ENCODE measurements around the gene FCHSD2. TPM values are rescaled to one million over a fixed set of nuclear protein-coding genes. Genes with fewer than 3 reads are reported as not detected.

The FCHSD2 gene
- total and polyA plus RNA-seq, 2 of the 13 experiments (the other 11 are each of a cell fraction or from before 2014, with no cell fraction given) = 20.5 to 24.8 TPM

- TF ChIP-seq HNRNPLL (IDR thresholded peaks at IDR 0.05; ENCODE audit: low read depth, low read length, poor library complexity, severe bottlenecking) = peak; percentile 91
- peak; percentile 59; the same call in 1 of the 2 replicates for TF ChIP-seq ZNF776 (CRISPR knock-in tag; IDR thresholded peaks at IDR 0.05)
- TF ChIP-seq DRAP1 (CRISPR knock-in tag; IDR thresholded peaks at IDR 0.05) = no peak; the same call in 1 of the 2 replicates
- TF ChIP-seq REL (CRISPR knock-in tag; conservative IDR thresholded peaks at IDR 0.05) = 0 out of 2 replicates have a peak, but pooled peaks have one; percentile 2
- TF ChIP-seq CHD2 (IDR thresholded peaks at IDR 0.05; ENCODE audit: low read depth, low read length) = peak; percentile 29; the same call in 1 of the 2 replicates
- 0 out of 2 replicates have a peak, but pooled peaks have one; percentile 63 for TF ChIP-seq ZNF136 (CRISPR knock-in tag; IDR thresholded peaks at IDR 0.05; ENCODE audit: low read depth)
- no peak for TF ChIP-seq CAMTA2 (CRISPR knock-in tag; IDR thresholded peaks at IDR 0.05; ENCODE audit: borderline replicate concordance)
- no peak; the same call in 1 of the 2 replicates for TF ChIP-seq MIER3 (CRISPR knock-in tag; IDR thresholded peaks at IDR 0.05; ENCODE audit: borderline replicate concordance)
- TF ChIP-seq NONO (IDR thresholded peaks at IDR 0.05) = no peak
- TF ChIP-seq NONO (CRISPR knock-in tag; conservative IDR thresholded peaks at IDR 0.05) = peak; percentile 73
- 0 out of 2 replicates have a peak, but pooled peaks have one; percentile 23 for TF ChIP-seq RERE (CRISPR knock-in tag; IDR thresholded peaks at IDR 0.05; ENCODE audit: low read depth)
- 0 out of 2 replicates have a peak, but pooled peaks have one; percentile 4 for TF ChIP-seq NR2F2 (IDR thresholded peaks at IDR 0.05; ENCODE audit: borderline replicate concordance, low read depth)
- TF ChIP-seq ZFP36L2 (CRISPR knock-in tag; IDR thresholded peaks at IDR 0.05) = no peak
- TF ChIP-seq AKAP8 (CRISPR knock-in tag; IDR thresholded peaks at IDR 0.05) = peak; percentile 81; the same call in 1 of the 2 replicates
- TF ChIP-seq MAX (IDR thresholded peaks at IDR 0.05) = peak; percentile 13
- TF ChIP-seq TBX3 (IDR thresholded peaks at IDR 0.05; ENCODE audit: borderline replicate concordance) = no peak
- no peak for TF ChIP-seq GABPA (IDR thresholded peaks at IDR 0.05; ENCODE audit: low read depth, low read length)
- TF ChIP-seq GABPA (CRISPR knock-in tag; IDR thresholded peaks at IDR 0.05; ENCODE audit: low read depth) = no peak
- TF ChIP-seq PLSCR1 (CRISPR knock-in tag; IDR thresholded peaks at IDR 0.05; ENCODE audit: borderline replicate concordance) = no peak
- no peak for TF ChIP-seq ZNF432 (CRISPR knock-in tag; IDR thresholded peaks at IDR 0.05; ENCODE audit: borderline replicate concordance)
- TF ChIP-seq SOX13 (IDR thresholded peaks at IDR 0.05) = no peak
- TF ChIP-seq SOX13 (CRISPR knock-in tag; conservative IDR thresholded peaks at IDR 0.05 in 1 of 2, IDR thresholded peaks at IDR 0.05 in 1 of 2) = 0 out of 4 replicates have a peak, but pooled peaks of 1 of the 2 experiments have one; percentile 5
Observed at GRCh38 chr11:72814286-72815109, 327.6 kb downstream of the FCHSD2 start, which contains the start of gene ATG16L2 (continued).
